ENCODE measurements around the gene GLTPD2. TPM values are rescaled to one million over a fixed set of nuclear protein-coding genes. Genes with fewer than 3 reads are reported as not detected.
A peak's percentile ranks its signal among the peaks of the same experiment; 100 is the strongest.

The GLTPD2 gene
- total RNA-seq, 1 donor from 2014 or later, result not detected

DNA sequence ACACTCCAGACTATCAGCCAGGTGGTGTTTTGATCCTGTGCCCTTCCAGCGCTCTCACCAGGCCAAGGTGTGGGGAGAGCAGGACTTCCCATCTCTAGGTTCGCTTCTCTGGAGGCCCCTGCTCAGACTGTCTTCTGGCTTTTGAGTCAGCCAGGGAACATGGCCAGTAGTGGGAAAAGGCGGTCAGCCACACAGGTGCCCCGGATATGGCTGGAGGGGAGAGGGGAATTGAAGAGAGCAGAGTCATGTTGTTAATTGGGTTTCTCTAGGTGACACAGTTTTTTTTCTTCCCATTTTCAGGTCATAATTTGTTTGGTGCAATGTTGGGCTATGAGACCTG, 45.9 kb downstream of the GLTPD2 start:
- DNase-seq (ENCODE audit: low spot score in 2 of 2), result no peak
- intact Hi-C loops (cut with DNase I), result loop anchor here (5.0 kb wide), 1 partner anchor 48 kb away; no protein-coding TSS in a partner anchor
- TF ChIP-seq, protein P1, sequence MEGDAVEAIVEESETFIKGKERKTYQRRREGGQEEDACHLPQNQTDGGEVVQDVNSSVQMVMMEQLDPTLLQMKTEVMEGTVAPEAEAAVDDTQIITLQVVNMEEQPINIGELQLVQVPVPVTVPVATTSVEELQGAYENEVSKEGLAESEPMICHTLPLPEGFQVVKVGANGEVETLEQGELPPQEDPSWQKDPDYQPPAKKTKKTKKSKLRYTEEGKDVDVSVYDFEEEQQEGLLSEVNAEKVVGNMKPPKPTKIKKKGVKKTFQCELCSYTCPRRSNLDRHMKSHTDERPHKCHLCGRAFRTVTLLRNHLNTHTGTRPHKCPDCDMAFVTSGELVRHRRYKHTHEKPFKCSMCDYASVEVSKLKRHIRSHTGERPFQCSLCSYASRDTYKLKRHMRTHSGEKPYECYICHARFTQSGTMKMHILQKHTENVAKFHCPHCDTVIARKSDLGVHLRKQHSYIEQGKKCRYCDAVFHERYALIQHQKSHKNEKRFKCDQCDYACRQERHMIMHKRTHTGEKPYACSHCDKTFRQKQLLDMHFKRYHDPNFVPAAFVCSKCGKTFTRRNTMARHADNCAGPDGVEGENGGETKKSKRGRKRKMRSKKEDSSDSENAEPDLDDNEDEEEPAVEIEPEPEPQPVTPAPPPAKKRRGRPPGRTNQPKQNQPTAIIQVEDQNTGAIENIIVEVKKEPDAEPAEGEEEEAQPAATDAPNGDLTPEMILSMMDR (IDR thresholded peaks at IDR 0.05), result no peak
- no peaks in the 10 kb centered on the region for H3K36me3 ChIP-seq
- no peaks in the 10 kb centered on the region for H3K9me3 ChIP-seq
- H3K4me3 ChIP-seq, result peak overlapping the region in 1 of 2 donors; percentile 75
- H3K27me3 ChIP-seq, result no peaks in the 10 kb centered on the region
- peaks cover 0 to 9% of the 10 kb centered on the region in 2 donors for H3K4me1 ChIP-seq
- H3K27ac ChIP-seq, result peak overlapping the region; percentile 84 to 87

DNA sequence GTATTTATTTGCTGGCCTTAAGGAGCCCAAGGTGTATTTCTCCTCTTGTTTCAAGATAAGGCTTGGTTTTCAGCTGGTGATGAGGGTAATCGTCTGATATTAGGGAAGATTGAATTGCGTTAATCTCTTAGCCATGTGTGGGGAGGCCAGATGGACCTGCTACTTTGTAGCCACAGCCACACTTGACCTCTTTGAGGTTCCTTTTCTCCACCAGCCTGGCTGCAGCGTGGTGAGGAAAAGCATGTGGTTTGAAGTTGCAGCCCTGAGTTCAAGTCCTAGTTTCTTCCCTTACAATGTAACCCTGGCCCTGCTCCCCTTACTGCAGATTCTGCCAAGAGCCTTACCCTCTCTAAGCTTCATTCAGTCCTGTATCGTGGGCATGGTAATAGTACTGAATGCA, 47.5 kb downstream of the GLTPD2 start:
- no peaks in the 10 kb centered on the region for H3K27me3 ChIP-seq
- no peak overlapping the region for H3K4me3 ChIP-seq
- H3K36me3 ChIP-seq, result no peaks in the 10 kb centered on the region
- intact Hi-C loops (cut with DNase I), result loop anchor here (5.0 kb wide), 1 partner anchor 46 kb away; no protein-coding TSS in a partner anchor
- H3K4me1 ChIP-seq, result peaks cover 0 to 9% of the 10 kb centered on the region in 2 donors
- no peak for DNase-seq (ENCODE audit: low spot score in 2 of 2)
- H3K27ac ChIP-seq, result no peak overlapping the region
- H3K9me3 ChIP-seq, result no peaks in the 10 kb centered on the region
- TF ChIP-seq, protein P1 (IDR thresholded peaks at IDR 0.05), result no peak

DNA sequence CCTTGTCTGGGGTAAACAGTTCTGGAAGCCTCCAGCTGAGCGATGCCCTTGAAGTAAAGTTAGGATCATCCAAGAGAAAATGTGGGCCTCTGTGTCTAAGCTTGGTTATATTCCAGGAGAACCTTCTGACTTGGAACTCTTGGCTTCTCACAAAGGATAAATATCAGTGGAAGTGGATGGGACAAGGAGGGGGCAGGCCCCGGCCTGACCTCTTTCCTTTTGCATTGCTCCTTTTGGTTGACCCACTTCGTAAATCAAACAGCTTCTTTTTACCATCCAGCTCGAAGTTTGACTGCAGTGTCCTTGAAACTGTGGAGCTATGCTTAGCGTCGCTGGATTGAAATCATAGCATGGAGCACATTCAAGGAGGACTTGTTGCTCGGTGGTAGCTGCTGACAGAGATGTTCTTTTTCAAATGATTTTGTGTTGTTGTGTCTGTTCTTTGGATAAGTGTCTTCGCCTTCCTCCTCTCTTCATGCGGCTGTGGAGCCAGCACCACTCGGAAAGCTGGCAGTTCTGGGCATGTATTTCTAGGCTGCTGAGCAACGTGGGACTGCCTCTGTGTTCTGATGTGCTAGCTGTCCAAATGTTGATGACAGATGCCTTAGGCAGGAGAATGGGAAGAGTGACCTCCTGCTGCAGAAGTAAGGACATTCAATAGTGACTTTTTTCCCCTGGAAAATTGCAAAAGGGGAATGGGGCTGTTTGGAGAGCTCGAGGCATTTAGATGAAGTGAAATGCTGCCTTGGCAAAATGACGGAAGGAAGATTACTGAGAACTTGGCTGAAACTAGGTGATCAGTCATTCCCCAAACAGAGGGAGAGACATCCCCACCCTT, 48.9 kb downstream of the GLTPD2 start:
- Histone ChIP-seq H3K36me3 (no peaks in the 10 kb centered on the region), H3K27ac (no peak overlapping the region), H3K4me1 (peaks cover 0 to 9% of the 10 kb centered on the region in 2 donors), H3K27me3 (no peaks in the 10 kb centered on the region), H3K9me3 (no peaks in the 10 kb centered on the region), H3K4me3 (no peak overlapping the region)
- DNase-seq (ENCODE audit: low spot score in 2 of 2), result no peak
- intact Hi-C loops (cut with DNase I), result loop anchor here (5.0 kb wide), 1 partner anchor 45 kb away; no protein-coding TSS in a partner anchor
- TF ChIP-seq, protein P1 (IDR thresholded peaks at IDR 0.05), result no peak

DNA sequence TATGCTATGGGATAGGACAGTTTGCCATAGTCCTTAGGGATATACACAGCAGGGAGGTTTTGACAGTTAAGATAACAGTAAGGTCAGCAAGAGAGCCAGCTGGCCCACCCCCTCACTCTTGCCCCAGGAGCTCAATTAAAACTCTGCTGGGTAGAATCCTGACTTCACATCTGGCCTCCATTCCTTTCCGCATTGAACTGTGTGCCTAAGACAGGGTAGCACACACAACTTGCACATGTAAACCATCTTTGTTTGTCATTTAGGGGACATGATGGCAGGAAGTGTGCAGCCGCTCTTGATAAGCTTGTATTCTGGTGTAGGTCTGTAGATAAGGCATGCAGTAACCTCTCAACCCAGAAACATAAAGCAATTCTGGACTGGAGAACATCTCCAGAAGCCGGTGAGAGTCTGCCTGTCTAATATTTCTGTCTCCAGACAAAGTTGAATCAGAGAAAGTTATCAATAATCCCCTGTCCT, 49.6 kb downstream of the GLTPD2 start:
- Histone ChIP-seq H3K9me3 (no peaks in the 10 kb centered on the region), H3K4me1 (peaks cover 0 to 9% of the 10 kb centered on the region in 2 donors), H3K4me3 (no peak overlapping the region), H3K27me3 (no peaks in the 10 kb centered on the region), H3K36me3 (no peaks in the 10 kb centered on the region), H3K27ac (no peak overlapping the region)
- intact Hi-C loops (cut with DNase I), result loop anchor here (5.0 kb wide), 1 partner anchor 44 kb away; no protein-coding TSS in a partner anchor
- no peak for DNase-seq (ENCODE audit: low spot score in 2 of 2)
- TF ChIP-seq, protein P1 (IDR thresholded peaks at IDR 0.05), result no peak

DNA sequence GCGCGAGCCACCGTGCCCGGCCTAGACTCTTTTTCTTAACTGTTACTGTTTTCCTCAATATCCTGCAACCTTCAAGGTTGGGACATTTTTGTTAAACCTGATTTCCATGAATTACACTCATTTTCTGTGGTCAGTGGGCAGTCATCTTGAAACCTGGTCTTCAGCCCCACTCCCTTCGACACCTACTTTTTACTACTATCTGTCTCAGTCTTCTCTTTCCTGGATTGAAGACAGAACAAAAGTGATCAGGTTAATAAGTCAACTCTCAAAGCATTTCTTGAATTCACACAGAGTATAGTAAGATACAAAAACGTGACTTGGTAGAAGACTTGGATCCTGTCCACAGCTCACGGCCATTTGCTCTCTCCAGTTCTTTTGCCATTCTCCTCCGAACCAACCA, 50.5 kb downstream of the GLTPD2 start:
- no peaks in the 10 kb centered on the region for H3K27me3 ChIP-seq
- intact Hi-C loops (cut with DNase I), result loop anchor here (5.0 kb wide), 1 partner anchor 43 kb away; no protein-coding TSS in a partner anchor
- no peak overlapping the region for H3K4me3 ChIP-seq
- no peak overlapping the region for H3K27ac ChIP-seq
- no peak for DNase-seq (ENCODE audit: low spot score in 2 of 2)
- TF ChIP-seq, protein P1 (IDR thresholded peaks at IDR 0.05), result no peak
- H3K4me1 ChIP-seq, result peaks cover 0 to 6% of the 10 kb centered on the region in 2 donors
- no peaks in the 10 kb centered on the region for H3K36me3 ChIP-seq
- no peaks in the 10 kb centered on the region for H3K9me3 ChIP-seq

Other genes starting within 250 kb of the GLTPD2 start
- 94.5 TPM for gene MYBBP1A, start 233.6 kb upstream of the GLTPD2 start, total RNA-seq
- not detected for gene GGT6, start 228.4 kb upstream of the GLTPD2 start, total RNA-seq
- gene SMTNL2, start 204.4 kb upstream of the GLTPD2 start, total RNA-seq, result 15.6 TPM
- not detected for gene ALOX15, start 147.3 kb upstream of the GLTPD2 start, total RNA-seq
- gene PELP1, start 84.8 kb upstream of the GLTPD2 start, total RNA-seq, result 22.8 TPM
- 43.4 TPM for gene ARRB2, start 78.3 kb upstream of the GLTPD2 start, total RNA-seq
- gene MED11, start 57.5 kb upstream of the GLTPD2 start, total RNA-seq, result 10.9 TPM
- gene ZMYND15, start 49.1 kb upstream of the GLTPD2 start, total RNA-seq, result not detected
- 12.5 TPM for gene CXCL16, start 49.0 kb upstream of the GLTPD2 start, total RNA-seq
- not detected for gene TM4SF5, start 17.1 kb upstream of the GLTPD2 start, total RNA-seq
- not detected for gene VMO1, start 2.6 kb upstream of the GLTPD2 start, total RNA-seq
- 160 TPM for gene PSMB6, start 7.2 kb downstream of the GLTPD2 start, total RNA-seq
- 64.5 TPM for gene PLD2, start 18.2 kb downstream of the GLTPD2 start, total RNA-seq
- 45.6 TPM for gene MINK1, start 44.4 kb downstream of the GLTPD2 start, total RNA-seq
- not detected for gene C17orf107, start 110.6 kb downstream of the GLTPD2 start, total RNA-seq
- gene CHRNE, start 114.1 kb downstream of the GLTPD2 start, total RNA-seq, result not detected
- not detected for gene GP1BA, start 143.3 kb downstream of the GLTPD2 start, total RNA-seq
- 56.2 TPM for gene SLC25A11, start 151.1 kb downstream of the GLTPD2 start, total RNA-seq
- 164 TPM for gene RNF167, start 151.3 kb downstream of the GLTPD2 start, total RNA-seq
- gene PFN1, start 159.6 kb downstream of the GLTPD2 start, total RNA-seq, result 1,046 TPM
- gene ENO3, start 162.2 kb downstream of the GLTPD2 start, total RNA-seq, result not detected
- 4.9 TPM for gene SPAG7, start 178.9 kb downstream of the GLTPD2 start, total RNA-seq
- 72.1 TPM for gene CAMTA2, start 198.7 kb downstream of the GLTPD2 start, total RNA-seq
- gene INCA1, start 208.6 kb downstream of the GLTPD2 start, total RNA-seq, result not detected
- gene KIF1C, start 209.0 kb downstream of the GLTPD2 start, total RNA-seq, result 94.0 TPM
- gene SLC52A1, start 246.5 kb downstream of the GLTPD2 start, total RNA-seq, result not detected